ENCODE measurements around the gene ETV6.

ETV6 gene

DNA sequence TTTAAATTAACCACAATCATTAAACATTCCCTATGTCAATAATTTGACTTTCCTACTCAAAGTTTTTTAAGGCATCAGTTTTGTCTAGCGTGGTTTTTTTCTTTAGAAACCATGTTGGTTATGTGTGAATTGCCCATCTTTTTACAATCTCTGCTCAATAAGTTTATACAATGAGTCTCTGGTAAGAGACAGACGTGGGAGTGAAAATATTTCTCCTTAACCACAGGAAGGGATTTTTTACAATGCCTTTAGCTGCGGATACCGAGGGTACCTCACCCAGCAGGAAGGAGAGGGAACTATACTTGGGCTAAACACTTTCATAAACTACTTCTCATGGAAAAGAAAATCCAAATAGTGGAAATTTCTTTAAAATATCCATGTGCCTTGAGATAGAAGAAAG lies 229.8 kb downstream of the ETV6 start:
- FAIRE-seq (peak; percentile 63), DNase-seq (ENCODE audit: low spot score) (peak; percentile 55)

DNA sequence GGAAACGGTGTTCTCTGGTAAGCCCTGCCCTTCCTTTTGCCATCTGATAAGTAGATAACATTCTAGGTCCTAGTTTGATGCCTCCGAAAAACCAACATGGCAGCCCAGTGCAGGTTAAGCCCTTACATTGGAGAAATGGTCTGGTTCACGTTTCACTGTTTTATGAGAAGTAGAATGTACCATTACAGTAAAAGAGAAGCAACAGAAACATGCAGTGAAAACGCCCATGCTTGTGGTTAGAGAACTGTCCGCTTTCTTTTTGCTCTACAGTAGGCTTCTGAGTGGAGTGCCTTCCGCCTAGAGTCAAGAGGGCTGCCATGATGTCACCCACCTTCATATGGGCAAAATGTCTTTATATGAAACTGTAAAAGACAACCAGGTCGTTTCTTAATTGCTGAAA lies 230.9 kb downstream of the ETV6 start:
- FAIRE-seq = no peak

DNA sequence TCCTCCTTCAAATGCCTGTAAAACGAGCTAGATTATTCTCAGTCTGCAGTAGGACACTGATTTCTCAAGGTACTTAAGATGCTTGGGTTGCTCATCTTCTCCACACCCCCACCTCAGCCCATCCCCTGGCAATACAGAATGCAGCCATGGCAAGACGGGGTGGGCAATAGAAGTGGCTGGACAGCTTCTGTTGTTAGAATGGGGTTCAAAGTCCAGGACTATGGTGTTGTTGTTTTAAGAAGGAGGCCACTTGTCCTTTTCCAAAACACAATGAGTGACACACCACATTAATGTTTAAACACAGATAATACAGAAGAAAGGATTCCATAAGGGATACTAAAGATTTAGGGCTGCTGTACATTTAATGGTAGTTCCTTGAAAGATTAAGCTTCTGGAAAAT lies 232.4 kb downstream of the ETV6 start:
- DNase-seq (ENCODE audit: low spot score) = no peak
- FAIRE-seq = no peak

More for the DNA sequence above, 230.9 kb downstream of the ETV6 start:
- DNase-seq (ENCODE audit: low spot score) = no peak

DNA sequence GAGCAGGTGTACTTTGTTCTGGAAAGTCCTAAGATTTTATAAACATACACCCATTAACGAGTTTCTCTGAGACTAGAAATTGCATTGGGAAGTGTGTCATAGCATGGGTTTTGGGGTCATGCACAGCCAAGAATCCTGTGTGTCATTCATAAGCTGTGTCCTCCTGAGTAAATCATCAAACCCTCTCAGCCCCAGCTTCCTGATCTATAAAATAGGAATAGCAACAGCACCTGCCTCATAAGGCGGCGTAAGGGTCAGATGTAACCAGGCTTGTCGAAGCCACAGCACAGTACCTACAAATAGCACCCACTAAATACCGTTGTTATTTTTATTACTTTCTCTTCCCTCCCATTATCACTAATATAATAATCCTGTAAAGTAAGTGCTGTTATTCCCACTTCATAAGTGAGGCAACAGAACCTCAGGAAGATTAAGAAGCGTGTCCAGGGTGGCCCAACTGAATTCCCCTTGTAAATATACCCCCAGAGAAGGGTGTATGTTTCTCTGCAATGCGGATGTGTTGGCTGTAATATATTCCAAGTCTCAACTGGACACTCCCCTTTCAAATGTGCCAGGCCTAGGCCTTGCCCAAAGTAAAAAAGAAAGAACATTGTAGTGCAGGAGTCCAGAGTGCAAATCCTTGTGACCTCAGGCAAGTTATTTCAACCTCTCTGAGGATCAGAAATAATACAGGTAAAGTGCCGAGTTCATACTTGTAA lies 233.0 kb downstream of the ETV6 start:
- DNase-seq (ENCODE audit: low spot score) = peak; percentile 57
- FAIRE-seq = peak; percentile 74

DNA sequence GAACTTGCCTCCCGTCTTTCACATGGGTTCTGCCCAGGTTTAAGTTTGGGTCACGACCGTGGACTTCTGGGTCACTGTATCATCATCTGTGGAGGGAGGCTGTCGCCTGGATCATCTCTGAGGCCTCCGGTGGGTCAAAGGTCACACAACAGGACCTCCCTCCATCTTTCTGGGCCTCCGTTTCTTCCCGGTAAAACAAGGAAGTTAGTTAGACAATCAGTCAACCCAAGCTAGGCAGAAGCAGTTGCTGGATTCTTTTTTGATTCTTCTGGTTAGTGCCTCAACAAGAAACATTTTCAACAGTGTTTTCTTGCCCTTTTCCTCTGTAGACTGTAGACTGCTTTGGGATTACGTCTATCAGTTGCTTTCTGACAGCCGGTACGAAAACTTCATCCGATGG lies 234.6 kb downstream of the ETV6 start:
- no peak for DNase-seq (ENCODE audit: low spot score)
- no peak for FAIRE-seq

DNA sequence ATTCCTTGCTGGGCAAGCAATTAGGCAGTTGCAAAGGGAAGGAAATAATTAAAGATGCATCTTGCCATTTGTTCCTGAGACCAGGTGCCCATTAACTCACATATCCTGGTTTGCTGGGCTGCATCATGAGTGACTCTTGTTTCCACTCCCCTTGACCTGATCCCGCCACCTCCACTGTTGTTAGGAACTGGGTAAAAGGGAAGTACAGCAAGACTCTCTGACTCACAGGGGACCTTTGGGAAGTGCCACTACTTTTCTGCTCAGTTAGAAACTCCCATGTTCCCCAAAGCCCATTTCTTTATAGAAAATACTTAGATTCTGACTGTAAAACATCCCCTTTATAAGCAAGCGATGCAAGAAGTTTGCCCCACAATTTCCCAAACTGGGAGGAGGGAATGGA lies 235.2 kb downstream of the ETV6 start:
- peak; percentile 76 for DNase-seq (ENCODE audit: low spot score)
- FAIRE-seq = peak; percentile 54

DNA sequence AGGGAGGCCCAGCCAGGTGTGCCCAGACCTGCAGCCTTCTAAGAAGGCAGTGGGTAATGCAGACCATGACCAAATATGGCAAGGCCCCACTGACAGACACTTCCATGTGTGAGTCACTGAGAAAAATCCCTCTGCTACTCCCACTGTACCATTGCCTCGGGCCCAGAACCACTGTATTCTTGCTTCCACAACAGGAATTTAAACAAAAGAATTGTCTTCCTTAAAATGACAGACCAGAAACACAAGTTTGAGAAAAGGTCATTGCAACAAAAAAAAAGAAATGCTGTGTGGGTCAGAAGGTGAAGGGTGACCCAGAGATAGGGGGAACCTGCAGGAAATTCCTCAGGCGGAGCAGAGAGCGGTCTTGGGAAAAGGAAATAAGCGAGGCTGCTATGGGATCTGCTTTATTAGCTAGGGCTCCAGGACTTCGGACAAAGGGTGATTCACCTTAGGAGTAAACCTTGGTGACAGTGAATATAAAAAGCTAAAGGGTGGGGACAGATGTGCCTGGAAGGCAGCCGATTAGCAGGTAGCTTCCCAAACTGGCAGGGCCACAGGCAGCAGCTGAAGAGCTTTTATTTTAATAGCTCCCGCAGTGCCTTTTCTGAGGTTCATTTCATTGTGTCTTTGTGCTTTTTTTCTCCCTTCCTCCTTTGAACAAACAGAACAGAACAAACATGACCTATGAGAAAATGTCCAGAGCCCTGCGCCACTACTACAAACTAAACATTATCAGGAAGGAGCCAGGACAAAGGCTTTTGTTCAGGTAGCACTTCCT lies 236.0 kb downstream of the ETV6 start:
- DNase-seq (ENCODE audit: low spot score) = peak; percentile 67
- FAIRE-seq = peak; percentile 38

DNA sequence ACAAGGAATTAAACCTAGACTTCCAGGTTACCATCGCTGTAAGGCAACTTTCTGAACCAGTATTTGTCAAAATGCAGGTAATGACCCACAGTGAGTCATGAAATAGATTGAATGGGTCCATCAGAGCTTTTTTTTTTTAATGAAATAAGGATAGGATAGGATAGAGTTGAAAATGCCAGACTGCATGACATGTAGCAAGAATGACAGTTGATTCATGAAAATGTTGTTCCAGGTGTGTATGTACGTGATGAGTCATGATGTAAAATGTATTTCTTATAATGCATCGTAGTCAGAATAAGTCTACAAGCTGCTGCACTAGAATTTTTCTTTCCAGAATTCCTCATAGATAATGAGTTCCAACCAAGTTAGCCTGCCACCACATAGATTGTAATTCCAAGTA lies 236.9 kb downstream of the ETV6 start:
- FAIRE-seq (no peak), DNase-seq (ENCODE audit: low spot score) (no peak)

DNA sequence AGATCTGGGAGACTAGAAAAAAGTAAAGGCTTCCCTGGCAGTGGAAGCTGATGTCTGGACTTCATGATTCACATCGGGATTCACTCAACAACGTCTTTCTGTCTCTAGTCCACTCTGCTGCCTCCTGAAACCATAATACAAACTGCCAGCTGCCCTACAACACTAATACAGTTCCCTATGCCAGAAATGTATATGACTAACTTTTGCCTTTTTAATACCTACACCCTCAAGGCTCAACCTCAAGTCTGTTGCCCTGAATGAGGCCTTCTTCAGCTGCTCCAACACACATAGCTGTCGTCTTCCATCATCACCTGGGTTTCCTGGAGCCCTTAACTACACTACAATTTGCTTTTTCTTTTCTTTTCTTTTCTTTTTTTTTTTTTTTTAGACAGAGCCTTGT lies 238.6 kb downstream of the ETV6 start:
- no peak for FAIRE-seq
- no peak for DNase-seq (ENCODE audit: low spot score)

DNA sequence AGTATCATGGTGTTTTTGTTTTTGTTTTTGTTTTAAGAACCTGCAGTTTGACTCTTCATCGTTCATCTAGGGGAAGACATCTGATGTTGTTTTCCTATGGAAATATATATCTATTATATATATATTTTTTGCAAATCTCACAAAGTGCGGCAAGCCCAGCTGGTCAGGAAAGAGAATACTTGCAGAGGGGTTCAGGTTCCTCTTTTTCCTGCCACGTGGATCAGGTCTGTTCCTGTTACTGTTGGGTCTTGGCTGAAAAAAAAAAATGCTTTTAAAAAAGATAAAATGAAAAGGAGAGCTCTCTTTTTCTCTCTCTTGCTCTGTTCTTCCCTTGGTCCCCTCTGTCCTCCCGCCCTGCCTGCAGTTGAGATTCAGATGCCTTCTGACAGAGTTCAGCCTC lies 241.9 kb downstream of the ETV6 start:
- no peak for FAIRE-seq
- no peak for DNase-seq (ENCODE audit: low spot score)

DNA sequence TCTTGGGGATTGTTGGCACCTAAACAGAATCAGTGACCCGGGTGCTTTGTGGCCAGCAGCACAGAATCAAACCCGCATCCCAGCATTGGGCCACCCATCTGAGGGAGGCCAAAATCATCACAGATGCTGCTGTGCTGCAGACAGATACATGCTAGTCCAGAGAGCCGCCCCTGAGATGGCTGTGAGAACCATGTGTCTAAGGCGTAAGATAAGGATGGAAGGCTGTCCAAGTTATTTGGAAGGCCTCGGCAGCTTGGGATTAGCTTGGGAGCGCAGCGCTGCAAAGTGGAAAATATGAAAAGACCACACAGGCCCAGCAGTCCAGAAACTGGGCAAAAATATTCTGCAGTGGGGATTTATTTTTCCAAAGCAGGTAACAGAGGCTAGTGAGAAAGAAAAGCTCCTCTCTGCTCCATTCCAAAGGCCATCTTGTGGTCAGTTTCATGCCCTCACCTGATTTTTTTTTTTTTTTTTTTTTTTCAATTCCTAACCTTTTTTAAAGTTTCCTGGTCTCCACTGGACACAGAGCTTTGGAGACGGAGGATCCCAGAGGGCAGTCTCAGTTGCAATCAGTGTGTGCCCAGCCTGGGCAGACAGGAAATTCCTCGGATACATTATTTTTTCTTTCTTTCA lies 242.4 kb downstream of the ETV6 start:
- no peak for FAIRE-seq

DNA sequence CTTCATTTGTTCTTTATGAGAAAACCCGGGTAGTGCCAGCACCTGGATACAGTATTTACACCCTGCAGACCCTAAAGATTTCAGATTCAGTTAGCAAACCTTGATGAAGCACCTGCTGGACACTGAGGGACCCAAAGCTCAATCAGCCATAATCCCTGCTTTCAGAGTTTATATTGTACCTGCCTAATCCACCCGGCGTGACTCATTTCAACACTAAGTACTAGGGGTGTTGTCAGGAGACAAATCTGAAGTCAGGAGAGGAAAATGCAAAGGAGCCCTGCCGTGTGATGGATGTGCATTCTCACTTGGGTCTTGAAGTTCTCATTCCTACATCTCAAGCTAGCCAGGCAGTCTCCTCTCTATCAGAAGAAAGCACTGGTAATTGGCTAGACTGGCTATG lies 244.5 kb downstream of the ETV6 start:
- no peak for DNase-seq (ENCODE audit: low spot score)
- FAIRE-seq = no peak

More for the DNA sequence above, 242.4 kb downstream of the ETV6 start:
- no peak for DNase-seq (ENCODE audit: low spot score)

DNA sequence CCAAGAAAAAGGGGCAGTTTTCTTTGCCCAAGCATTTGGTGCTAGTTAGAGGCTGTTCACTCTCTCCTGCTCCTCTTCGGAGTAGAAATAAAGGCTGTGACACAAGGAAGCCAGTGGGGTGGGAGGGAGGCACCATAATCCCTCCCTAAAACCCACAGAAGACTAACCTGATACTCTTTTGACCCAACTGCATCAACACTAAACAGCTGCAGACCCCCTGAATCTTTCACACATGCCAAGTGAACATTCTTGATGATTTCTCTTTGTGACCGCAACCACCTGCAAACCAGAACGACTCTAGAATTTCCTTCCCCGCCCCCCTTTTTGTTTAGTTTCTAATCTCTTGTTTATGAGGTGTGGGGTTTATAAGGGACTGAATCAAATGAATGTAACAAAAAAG lies 245.4 kb downstream of the ETV6 start:
- FAIRE-seq (no peak), DNase-seq (ENCODE audit: low spot score) (no peak)

DNA sequence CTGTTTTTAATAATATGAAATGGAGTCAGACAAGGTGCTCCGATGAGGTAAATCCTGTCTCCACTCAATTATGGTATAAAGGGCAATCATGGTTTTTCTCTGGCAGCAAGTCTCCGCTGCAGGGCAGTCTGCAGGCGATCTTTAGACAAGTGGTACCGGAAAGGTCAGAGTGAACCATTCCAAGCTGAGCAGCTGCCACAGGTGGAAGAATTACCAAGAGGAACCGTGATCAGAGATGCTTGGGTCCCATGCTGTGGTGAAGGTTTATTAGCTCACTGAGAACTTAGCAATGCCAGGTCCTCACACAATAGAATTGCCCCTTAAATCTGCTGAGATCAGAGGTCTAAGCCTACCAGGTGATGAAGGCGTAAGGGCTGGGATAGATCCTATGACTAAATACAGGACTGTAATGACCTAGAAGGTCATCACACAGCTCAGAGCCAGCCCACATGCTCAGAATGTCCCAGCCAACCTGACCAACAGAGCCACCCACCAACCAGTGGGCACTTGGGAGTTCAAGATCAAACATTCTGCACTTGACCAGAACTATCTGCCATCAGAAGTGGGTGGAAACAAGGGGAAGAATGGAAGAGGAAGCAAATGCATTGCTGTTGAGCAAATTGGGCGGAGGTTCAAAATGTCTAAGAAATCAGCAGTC lies 246.1 kb downstream of the ETV6 start:
- FAIRE-seq (no peak), DNase-seq (ENCODE audit: low spot score) (no peak)

DNA sequence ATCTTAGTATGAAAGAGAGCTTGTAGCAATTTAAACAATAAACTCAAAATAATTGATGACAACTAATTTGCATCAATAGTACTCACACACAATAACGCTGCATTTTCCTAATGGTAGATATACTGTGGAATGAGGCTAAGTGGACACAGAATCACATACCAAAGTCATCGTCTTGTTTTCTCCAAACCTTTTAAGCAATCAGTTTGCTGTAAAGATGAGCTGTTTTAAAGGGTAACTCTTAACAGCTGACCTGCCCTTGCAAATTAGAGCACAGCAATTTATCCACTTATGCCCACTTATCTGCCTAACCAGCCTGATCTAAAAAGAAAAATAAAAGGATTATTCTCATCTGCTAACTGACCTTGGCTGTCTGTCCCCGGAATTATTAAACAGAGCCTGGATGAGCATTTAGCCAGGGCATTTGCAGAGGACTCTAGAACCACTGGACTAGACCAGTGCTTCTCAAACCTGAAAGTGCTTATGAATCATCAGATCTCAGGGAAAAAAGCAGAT lies 247.0 kb downstream of the ETV6 start:
- DNase-seq (ENCODE audit: low spot score) (no peak), FAIRE-seq (no peak)

DNA sequence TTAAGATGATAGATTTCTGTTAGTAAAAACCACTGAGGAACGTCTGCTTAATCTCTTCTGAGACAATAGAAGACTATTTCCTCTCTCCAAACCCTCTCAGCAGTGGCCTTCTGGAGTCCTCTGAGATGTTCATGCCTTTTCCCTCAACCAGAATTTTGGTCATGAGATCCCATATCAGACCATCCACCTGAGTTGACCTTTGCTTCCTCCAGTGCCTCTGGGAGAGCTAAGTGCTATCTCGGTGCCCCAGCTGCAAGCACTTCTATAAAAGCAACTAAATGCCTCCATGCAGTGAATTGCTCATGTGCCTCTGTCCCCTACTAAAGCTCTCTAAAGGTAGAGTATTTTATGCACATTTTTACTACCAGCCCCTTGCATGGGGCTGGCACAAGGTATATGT lies 248.4 kb downstream of the ETV6 start:
- DNase-seq (ENCODE audit: low spot score) (no peak), FAIRE-seq (no peak)

DNA sequence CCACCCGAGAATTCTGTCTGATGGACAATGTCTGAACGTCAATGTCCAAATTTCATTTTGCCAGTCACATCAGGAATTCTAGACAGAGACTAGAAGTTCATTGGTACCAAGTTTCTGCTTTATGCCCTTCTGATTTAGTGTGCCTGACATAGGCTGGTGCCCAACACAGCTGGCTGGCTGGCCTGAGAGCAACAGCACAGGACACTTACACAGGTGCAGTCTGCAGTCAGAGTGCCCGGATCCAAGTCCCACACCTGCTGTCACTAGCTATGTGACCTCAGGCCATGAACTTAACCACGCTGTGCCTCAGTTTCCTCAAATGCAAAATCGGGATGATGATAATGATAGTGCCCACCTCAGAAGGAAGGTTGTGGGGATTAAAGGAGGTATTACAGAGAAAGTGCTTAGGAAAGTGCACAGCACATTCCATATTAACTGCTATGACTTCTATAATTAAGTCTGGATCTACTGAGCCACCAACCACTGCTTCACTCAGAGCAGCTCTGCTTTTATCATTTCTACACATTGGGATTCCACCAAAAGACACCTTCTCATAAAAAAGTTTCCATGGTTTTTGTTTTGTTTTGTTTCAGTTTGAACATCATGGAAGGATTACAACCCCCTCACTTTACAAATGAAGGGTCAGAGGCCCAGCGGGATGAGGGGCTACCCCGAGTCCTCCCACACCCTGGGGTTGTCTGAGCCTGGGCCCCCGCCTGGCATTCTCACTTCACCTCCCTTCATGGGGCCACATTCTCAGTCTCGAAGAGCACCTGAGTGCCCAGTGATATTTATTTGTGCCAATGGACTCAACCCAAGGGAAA lies 252.4 kb downstream of the ETV6 start:
- DNase-seq (ENCODE audit: low spot score) (no peak), FAIRE-seq (no peak)

DNA sequence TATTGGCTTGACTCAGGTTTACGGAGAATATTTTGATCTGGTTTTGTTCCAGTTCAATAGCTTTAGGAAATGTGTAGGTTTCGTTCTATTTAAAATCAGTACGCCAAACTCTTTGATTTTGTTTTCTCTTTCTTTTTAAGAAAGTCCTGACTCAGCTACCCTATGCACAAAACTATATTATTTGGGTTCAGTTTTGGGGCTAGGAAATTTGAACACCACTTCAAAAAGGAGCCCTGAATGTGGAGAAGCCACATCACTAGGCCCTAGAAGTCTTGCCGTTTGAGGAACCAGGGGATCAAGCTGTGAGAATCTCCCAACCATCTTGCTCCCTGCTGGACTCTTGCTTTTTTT lies 253.0 kb downstream of the ETV6 start:
- no peak for DNase-seq (ENCODE audit: low spot score)
- no peak for FAIRE-seq

DNA sequence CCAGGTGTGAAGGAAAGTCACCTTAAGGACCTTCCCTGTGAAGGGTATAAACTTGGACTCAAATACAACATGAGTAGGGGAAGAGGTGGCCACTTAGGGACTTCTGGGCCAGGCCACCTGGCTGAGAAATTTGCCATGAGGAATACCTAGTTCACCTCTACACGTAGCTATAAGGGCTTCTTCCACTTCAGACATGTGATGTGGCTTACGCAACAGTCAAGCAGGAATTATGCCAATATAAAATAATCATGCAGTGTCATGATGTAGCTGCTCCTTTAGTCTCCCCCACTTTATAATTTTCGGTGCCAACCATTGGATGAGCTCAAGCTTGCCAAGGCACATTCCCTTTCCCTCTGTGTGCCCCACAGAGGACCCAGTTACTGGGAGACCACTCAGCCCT lies 254.7 kb downstream of the ETV6 start:
- FAIRE-seq (no peak), DNase-seq (ENCODE audit: low spot score) (no peak)

DNA sequence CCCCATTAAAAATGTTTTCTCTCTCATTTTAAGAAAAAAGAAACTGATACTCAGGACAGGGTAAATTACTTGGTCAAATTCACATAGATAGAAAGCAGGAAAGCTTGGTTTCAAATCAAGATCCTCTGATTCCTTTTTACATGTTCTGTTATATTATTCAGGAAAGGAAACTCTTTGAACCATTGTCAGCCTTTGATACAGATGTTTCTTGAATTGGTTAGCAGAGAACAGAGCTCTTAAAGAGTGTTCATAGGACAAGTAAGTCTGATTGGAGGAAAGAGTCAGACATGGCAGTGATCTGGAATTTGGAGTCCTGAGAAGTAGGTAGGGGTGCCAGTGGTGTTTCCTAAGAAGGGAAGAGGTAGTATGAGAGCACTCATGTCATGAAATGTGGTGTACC lies 256.1 kb downstream of the ETV6 start:
- no peak for DNase-seq (ENCODE audit: low spot score)
- no peak for FAIRE-seq

All from RCC 7860 (cell line).